HepG2 (cell line): ENCODE data around the gene TM2D3. TPM values are rescaled to one million over a fixed set of nuclear protein-coding genes. Genes with fewer than 3 reads are reported as not detected.

Experiments used
- ATAC-seq: fragments of 200-7000 bp; cut with Tn5 transposase; 3 replicates; pipeline ENCODE4 v1.9.1; 2020; ENCODE audit warnings: mild to moderate bottlenecking, moderate library complexity
- BruUV-seq: library from RNA; stranded (reverse); fragments of 400-500 nt; replicated peaks from 2 replicates; lab custom pipeline; 2021; lab: Mats Ljungman, UMichigan
- CTCF ChIA-PET: fragments of 300-600 bp; formaldehyde crosslinking; extraction: SDS; loops from one replicate; lab custom pipeline; 2021; ENCODE audit warnings: low total read pairs, inconsistent platforms, low intra/inter-chr PET ratio; lab: Yijun Ruan, JAX
- POLR2A ChIA-PET: fragments of 350-600 bp; sonication (Branson Sonifier 250); formaldehyde crosslinking; loops from one replicate; lab custom pipeline; 2020; ENCODE audit warnings: antibody characterized with exemption, inconsistent platforms; lab: Yijun Ruan, JAX
- DNase-seq: peaks from one replicate; pipeline ENCODE4 v3.0.0-alpha.2; 2015; ENCODE audit warnings: low spot score
- FAIRE-seq: peaks from 3 replicates; lab custom pipeline; 2011; peaks lifted over from hg19 to GRCh38; lab: Jason Lieb, UNC
- H2AFZ ChIP-seq: one replicate; pipeline ENCODE4 v1.6.1; 2011; ENCODE audit warnings: low read length, inconsistent platforms
- H3K27ac ChIP-seq: fragments of 300-600 bp; 3 replicates; pipeline ENCODE4 v1.8.0; 2011; ENCODE audit warnings: mixed run types, mild to moderate bottlenecking, mixed read lengths, low read length, inconsistent platforms; ENCODE audit not compliant: insufficient read depth; ENCODE audit errors: extremely low read length
- H3K27me3 ChIP-seq, 2 experiments: fragments of 200-600 bp in 1 of 2; 2 replicates in 1 of 2; 3 replicates in 1 of 2; pipeline versions ENCODE4 v1.6.0 to v1.8.0; 2011; ENCODE audit warnings: low read length in 2 of 2, mild to moderate bottlenecking in 2 of 2, moderate library complexity in 2 of 2, inconsistent platforms in 1 of 2; ENCODE audit not compliant: insufficient read depth in 2 of 2, control insufficient read depth in 1 of 2
- H3K36me3 ChIP-seq, 2 experiments: fragments of 200-600 bp in 1 of 2; replicated peaks in 1 of 2; 2 replicates in 1 of 2; 3 replicates in 1 of 2; pipeline versions ENCODE4 v1.5.1 to v1.8.0; 2011; ENCODE audit warnings: low read length in 2 of 2, inconsistent platforms in 1 of 2; ENCODE audit not compliant: insufficient read depth in 2 of 2, control insufficient read depth in 1 of 2
- H3K4me1 ChIP-seq: 2 replicates; pipeline ENCODE4 v1.5.1; 2012; ENCODE audit warnings: low read length, inconsistent platforms; ENCODE audit not compliant: insufficient read depth
- H3K4me2 ChIP-seq: 2 replicates; pipeline ENCODE4 v1.6.0; 2011; ENCODE audit warnings: low read depth, low read length, inconsistent platforms
- H3K4me3 ChIP-seq, 3 experiments: fragments of 200-600 bp in 1 of 3; sonication (generic), shearing (Covaris generic) in 1 of 3; replicated peaks in 1 of 3; 2 replicates each; pipeline ENCODE4 v1.5.1; 2011 to 2016; ENCODE audit warnings: low read length in 3 of 3, inconsistent platforms in 2 of 3, low read depth in 2 of 3, mild to moderate bottlenecking in 2 of 3, control low read depth in 1 of 3, mixed read lengths in 1 of 3; ENCODE audit not compliant: insufficient read depth in 1 of 3
- H3K79me2 ChIP-seq: one replicate; pipeline ENCODE4 v1.6.1; 2011; ENCODE audit warnings: low read length, inconsistent platforms; ENCODE audit not compliant: insufficient read depth
- H3K9ac ChIP-seq: 2 replicates; pipeline ENCODE4 v1.6.0; 2011; ENCODE audit warnings: mild to moderate bottlenecking, low read depth, low read length, inconsistent platforms; ENCODE audit not compliant: insufficient read depth
- H3K9me3 ChIP-seq: 2 replicates; pipeline ENCODE4 v1.5.1; 2012; ENCODE audit warnings: mild to moderate bottlenecking, low read length
- H4K20me1 ChIP-seq: 2 replicates; pipeline ENCODE4 v1.6.0; 2011; ENCODE audit warnings: inconsistent platforms, mild to moderate bottlenecking, low read length, moderate library complexity; ENCODE audit not compliant: insufficient read depth
- BCL3 ChIP-seq: sonication (generic); formaldehyde crosslinking; IDR thresholded peaks from 2 replicates; pipeline ENCODE4 v1.5.1; 2020; ENCODE audit warnings: mild to moderate bottlenecking, missing genetic modification reagents, moderate library complexity
- BRD4 ChIP-seq: sonication (generic); formaldehyde crosslinking; IDR thresholded peaks from 2 replicates; pipeline ENCODE4 v1.4.0; 2020; ENCODE audit warnings: missing genetic modification reagents
- CEBPB ChIP-seq: IDR thresholded peaks from 2 replicates; pipeline ENCODE4 v1.6.1; 2011; ENCODE audit warnings: low read depth, low read length, improper control_type of control experiment, borderline replicate concordance
- HINFP ChIP-seq: sonication (generic); formaldehyde crosslinking; IDR thresholded peaks from 2 replicates; pipeline ENCODE4 v1.4.0; 2020; ENCODE audit warnings: low read depth, mild to moderate bottlenecking, missing genetic modification reagents
- HNRNPH1 ChIP-seq: fragments of 200-400 bp; formaldehyde crosslinking; optimal IDR thresholded peaks from 2 replicates; pipeline ENCODE3; 2017; ENCODE audit warnings: mild to moderate bottlenecking, low read depth, low read length
- NRL ChIP-seq: sonication (generic); formaldehyde crosslinking; IDR thresholded peaks from 2 replicates; pipeline ENCODE4 v1.5.0; 2020; ENCODE audit warnings: missing genetic modification reagents, mild to moderate bottlenecking, moderate library complexity, borderline replicate concordance
- RBFOX2 ChIP-seq: fragments of 200-400 bp; formaldehyde crosslinking; IDR thresholded peaks from 2 replicates; pipeline ENCODE4 v1.6.1; 2017; ENCODE audit warnings: low read depth, mild to moderate bottlenecking, low read length
- RFX3 ChIP-seq: IDR thresholded peaks from 2 replicates; pipeline ENCODE4 v1.6.1; 2016; ENCODE audit warnings: missing biosample characterization, missing genetic modification reagents
- ZNF782 ChIP-seq: sonication (generic); formaldehyde crosslinking; IDR thresholded peaks from 2 replicates; pipeline ENCODE4 v1.4.0; 2020; ENCODE audit warnings: missing genetic modification reagents, mild to moderate bottlenecking, borderline replicate concordance
- ZSCAN30 ChIP-seq: sonication (generic); formaldehyde crosslinking; IDR thresholded peaks from 2 replicates; pipeline ENCODE4 v1.5.0; 2020; ENCODE audit warnings: mild to moderate bottlenecking, missing genetic modification reagents
- WGBS: methylation state at CpG from one replicate; pipeline ENCODE4 v1.1.6; 2017; ENCODE audit warnings: low lambda C conversion rate; 5-methylcytosine and 5-hydroxymethylcytosine counted together
- in situ Hi-C: cut with HindIII; loops from 2 replicates; pipeline ENCODE4 v1.10.0; 2017; ENCODE audit warnings: low pct_unique_long_range_greater_than_20kb; ENCODE audit not compliant: extremely low pct_ligation_motif_present
- intact Hi-C: fragments of 100-400 bp; cut with micrococcal nuclease; formaldehyde crosslinking; loops from one replicate; pipeline ENCODE4 v1.10.0; 2022; ENCODE audit not compliant: unreplicated experiment
- polyA plus RNA-seq, 8 experiments: library from polyadenylated mRNA; depleted of rRNA in 3 of 8; stranded (reverse) in 7 of 8; unstranded in 1 of 8; fragments of >200 nt; fragmentation: Illumina TruSeq in 4 of 8; extraction: Trizol in 4 of 8; gene quantifications; 2 replicates each; pipeline versions ENCODE4 v1.2.1 to v1.2.3, GENCODE V29; 2011 to 2016; ENCODE audit warnings: low read depth in 4 of 8, missing spikeins in 1 of 8, mixed read lengths in 1 of 8; ENCODE audit not compliant: insufficient read depth in 1 of 8
- total RNA-seq, 5 experiments: library from RNA; depleted of rRNA; stranded (reverse); fragments of >200 nt; fragmentation: Illumina TruSeq; extraction: Trizol; gene quantifications; 2 replicates each; pipeline ENCODE4 v1.2.3, GENCODE V29; 2016; ENCODE audit warnings: low read depth in 1 of 5
- TF ChIP-seq, protein P1 (sequence below): sonication (generic); formaldehyde crosslinking; IDR thresholded peaks from 2 replicates; pipeline ENCODE4 v1.8.0; 2022; ENCODE audit warnings: mild to moderate bottlenecking, missing genetic modification reagents, moderate library complexity
- TF ChIP-seq, protein P2 (sequence below): sonication (generic); formaldehyde crosslinking; IDR thresholded peaks from 2 replicates; pipeline ENCODE4 v1.4.0; 2020; ENCODE audit warnings: mild to moderate bottlenecking, missing genetic modification reagents

The TM2D3 gene
- total and polyA plus RNA-seq, 2 of the 13 experiments (the other 11 are each of a cell fraction or from before 2014, with no cell fraction given): 31.1 to 72.7 TPM

- TF ChIP-seq HNRNPH1 (no peak), CEBPB (peak; percentile 86), ZNF782 (CRISPR knock-in tag) (no peak), NRL (CRISPR knock-in tag) (peak; percentile 84)
- TF ChIP-seq, all 625 proteins: peak for 215
These were observed 36.0 kb downstream of the TM2D3 start (continued) for GRCh38 chr15:101615986-101616848.

GRCh38 chr15:101615414-101615985, 36.7 kb downstream of the TM2D3 start:
- in situ Hi-C loops (no loop called here), intact Hi-C loops (no loop called here)
- ATAC-seq (peak; percentile 21), DNase-seq (no peak), FAIRE-seq (no peak)
- CTCF ChIA-PET: no interaction called here
- Histone ChIP-seq H3K4me2 (peak overlapping the region; percentile 74), H3K4me3 (peak overlapping the region in 1 of 3 experiments; percentile 52; a peak in 1 of 6 replicates), H3K36me3 (no peaks in the 10 kb centered on the region; a peak in 1 of 5 replicates), H3K9ac (no peak overlapping the region), H4K20me1 (no peaks in the 10 kb centered on the region), H3K9me3 (no peaks in the 10 kb centered on the region), H2AFZ (no peak overlapping the region), H3K79me2 (peaks cover 14% of the 10 kb centered on the region), H3K27ac (peak overlapping the region; percentile 76), H3K27me3 (no peaks in the 10 kb centered on the region), H3K4me1 (peaks cover 93% of the 10 kb centered on the region)
- POLR2A ChIA-PET: interaction anchor here (1.6 to 2.3 kb wide), 2 partner anchors 10 to 88 kb away, joined by 12 to 17 read pairs; no protein-coding TSS in a partner anchor
- BruUV-seq: no TSS peak
- 77% methylated on average over 9 of the region's 15 CpGs for WGBS
- TF ChIP-seq, protein P1, sequence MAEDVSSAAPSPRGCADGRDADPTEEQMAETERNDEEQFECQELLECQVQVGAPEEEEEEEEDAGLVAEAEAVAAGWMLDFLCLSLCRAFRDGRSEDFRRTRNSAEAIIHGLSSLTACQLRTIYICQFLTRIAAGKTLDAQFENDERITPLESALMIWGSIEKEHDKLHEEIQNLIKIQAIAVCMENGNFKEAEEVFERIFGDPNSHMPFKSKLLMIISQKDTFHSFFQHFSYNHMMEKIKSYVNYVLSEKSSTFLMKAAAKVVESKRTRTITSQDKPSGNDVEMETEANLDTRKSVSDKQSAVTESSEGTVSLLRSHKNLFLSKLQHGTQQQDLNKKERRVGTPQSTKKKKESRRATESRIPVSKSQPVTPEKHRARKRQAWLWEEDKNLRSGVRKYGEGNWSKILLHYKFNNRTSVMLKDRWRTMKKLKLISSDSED (CRISPR knock-in tag): no peak
- TF ChIP-seq BCL3 (CRISPR knock-in tag) (0 out of 2 replicates have a peak, but pooled peaks have one; percentile 46), ZSCAN30 (CRISPR knock-in tag) (no peak), RBFOX2 (no peak), RFX3 (CRISPR knock-in tag) (no peak), HINFP (CRISPR knock-in tag) (no peak), BRD4 (no peak)
- TF ChIP-seq, protein P2, sequence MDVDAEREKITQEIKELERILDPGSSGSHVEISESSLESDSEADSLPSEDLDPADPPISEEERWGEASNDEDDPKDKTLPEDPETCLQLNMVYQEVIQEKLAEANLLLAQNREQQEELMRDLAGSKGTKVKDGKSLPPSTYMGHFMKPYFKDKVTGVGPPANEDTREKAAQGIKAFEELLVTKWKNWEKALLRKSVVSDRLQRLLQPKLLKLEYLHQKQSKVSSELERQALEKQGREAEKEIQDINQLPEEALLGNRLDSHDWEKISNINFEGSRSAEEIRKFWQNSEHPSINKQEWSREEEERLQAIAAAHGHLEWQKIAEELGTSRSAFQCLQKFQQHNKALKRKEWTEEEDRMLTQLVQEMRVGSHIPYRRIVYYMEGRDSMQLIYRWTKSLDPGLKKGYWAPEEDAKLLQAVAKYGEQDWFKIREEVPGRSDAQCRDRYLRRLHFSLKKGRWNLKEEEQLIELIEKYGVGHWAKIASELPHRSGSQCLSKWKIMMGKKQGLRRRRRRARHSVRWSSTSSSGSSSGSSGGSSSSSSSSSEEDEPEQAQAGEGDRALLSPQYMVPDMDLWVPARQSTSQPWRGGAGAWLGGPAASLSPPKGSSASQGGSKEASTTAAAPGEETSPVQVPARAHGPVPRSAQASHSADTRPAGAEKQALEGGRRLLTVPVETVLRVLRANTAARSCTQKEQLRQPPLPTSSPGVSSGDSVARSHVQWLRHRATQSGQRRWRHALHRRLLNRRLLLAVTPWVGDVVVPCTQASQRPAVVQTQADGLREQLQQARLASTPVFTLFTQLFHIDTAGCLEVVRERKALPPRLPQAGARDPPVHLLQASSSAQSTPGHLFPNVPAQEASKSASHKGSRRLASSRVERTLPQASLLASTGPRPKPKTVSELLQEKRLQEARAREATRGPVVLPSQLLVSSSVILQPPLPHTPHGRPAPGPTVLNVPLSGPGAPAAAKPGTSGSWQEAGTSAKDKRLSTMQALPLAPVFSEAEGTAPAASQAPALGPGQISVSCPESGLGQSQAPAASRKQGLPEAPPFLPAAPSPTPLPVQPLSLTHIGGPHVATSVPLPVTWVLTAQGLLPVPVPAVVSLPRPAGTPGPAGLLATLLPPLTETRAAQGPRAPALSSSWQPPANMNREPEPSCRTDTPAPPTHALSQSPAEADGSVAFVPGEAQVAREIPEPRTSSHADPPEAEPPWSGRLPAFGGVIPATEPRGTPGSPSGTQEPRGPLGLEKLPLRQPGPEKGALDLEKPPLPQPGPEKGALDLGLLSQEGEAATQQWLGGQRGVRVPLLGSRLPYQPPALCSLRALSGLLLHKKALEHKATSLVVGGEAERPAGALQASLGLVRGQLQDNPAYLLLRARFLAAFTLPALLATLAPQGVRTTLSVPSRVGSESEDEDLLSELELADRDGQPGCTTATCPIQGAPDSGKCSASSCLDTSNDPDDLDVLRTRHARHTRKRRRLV: no peak
